ENCODE data around the gene PDE1C.
"Not testable (repeated sequence)": the region's sequence is repeated elsewhere in the genome, so short reads cannot be mapped to it uniquely, and the experiment has no call there.

The PDE1C gene

DNA sequence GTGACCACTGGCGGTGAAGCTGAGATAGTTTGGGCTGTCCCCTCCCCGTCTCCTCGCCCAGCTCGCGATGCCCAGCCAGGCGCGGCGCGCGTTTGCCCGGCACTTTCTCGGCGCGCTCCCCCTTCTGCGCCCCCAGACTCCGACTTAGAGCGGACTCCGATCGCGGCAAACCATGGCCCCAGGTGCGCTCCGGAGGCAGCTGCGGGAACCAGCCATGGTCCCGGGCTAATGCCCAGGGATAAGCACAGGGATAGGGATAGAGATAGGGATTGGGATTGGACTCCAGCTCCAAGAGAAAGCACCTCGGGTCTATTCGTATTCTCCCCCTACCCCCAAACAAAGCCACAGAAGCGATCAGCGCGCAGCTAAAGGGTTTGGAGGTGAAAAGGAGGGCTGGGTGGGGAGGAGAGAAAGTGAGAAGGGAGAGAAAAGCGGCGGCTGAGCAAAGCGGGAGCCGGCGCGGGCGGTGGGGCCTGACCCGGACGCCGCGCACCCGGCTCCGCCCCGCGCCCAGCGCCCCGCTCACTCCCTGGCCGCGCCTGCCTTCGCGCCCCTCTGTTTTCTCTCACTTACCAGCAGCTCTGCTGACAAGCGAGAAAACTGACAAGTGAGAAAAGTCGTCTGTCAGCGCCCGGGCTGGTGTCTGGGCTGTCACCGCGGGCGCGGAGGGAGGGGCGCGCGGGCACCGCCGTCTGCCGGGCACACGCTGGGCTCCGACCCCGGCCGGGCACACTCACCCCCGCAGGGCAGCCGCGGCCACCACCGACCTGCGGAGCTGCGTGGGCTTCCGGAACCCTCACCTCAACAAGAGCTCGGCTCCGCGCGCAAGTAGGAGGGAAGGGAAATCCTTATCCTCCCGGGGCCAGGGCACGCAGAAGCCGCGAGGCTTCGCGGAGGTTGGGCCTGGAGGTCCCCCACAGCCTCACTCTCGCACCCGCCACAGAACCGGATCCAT is at the start of gene PDE1C:
Gene PDE1C, minus strand, starts transcription at position 2 of the 955 bp plus-strand sequence.
- FAIRE-seq, result no peak
- DNase-seq (ENCODE audit: insufficient read length, low spot score), result no peak

DNA sequence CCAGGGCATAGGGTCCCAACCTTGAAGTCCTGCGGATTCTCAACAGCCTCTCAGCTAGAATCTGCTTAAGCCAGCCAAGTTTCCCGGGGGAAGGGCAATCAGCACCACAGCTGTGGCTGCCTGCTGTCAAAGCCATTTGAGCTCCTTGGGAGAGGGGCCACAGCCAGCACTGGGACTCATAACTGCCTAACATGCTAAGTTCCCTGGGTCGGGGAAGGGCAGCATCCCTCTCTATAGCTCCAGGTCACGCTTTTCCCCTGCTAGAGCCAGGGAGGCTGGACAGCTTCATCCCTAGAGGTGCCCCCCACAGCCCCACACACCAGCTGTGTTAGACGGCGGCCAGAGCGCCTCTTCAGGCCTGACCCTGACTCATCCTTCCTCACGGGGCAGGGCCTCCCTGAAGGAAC is 49.6 kb upstream of the PDE1C start:
- FAIRE-seq, result no peak
- no peak for DNase-seq (ENCODE audit: insufficient read length, low spot score)

DNA sequence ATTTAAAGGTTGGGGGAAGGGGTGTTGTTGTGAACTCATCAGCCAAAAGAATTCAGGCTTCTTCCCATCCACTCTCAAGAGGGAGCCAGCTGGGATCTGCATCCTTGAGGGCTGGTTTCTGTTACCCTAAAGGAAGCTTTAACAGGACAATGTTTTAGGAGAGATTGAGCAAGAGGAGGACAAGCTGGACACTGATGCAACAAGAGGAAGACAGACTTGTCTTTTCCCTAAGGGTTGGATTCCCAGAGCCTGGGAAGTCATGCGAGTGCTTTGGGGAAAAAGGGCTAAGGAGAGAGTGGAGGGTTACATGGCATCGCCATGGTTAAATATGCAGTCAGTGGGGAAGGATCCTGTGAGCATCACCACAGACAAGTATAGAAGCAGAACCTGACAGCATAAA is 47.6 kb upstream of the PDE1C start:
- DNase-seq (ENCODE audit: insufficient read length, low spot score) (no peak), FAIRE-seq (no peak)

DNA sequence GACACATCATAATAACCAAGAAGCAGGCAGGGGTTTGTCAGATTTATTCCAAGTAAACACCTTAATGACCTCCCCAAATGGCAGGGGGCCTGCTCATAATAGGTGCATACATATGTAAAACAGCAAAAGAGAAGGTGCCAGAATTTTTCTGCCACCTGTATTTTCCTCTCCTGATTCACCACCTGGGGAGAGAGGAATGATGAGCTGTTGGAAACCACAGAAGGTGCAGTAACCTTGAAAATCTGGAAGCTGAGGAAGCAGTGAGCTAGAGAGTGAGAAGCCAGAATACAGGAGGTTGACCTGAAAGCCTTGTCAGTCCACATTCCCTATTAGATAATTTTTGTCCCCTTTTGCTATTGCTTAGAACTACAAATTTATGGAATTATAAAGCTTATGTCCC is 46.2 kb upstream of the PDE1C start:
- DNase-seq (ENCODE audit: insufficient read length, low spot score), result no peak
- no peak for FAIRE-seq

DNA sequence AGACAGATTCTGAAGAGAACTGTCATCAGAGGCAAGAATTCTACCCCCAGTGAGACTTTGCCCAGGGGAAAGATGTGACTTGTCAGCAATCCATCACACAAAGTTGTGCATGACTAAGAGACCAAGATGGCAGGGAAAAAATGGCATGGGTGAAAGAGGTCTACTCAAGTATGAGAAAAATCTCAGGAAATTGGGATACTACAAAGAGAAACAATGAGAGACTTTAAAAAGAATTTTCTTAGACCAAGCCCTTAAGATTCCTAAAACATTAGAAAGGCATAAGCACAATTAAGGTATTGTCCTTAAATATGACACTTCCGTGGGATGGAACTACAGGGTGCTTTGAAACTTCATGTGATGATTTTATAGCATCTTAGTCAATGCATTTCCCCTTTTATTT is 45.6 kb upstream of the PDE1C start:
- DNase-seq (ENCODE audit: insufficient read length, low spot score), result no peak
- no peak for FAIRE-seq

DNA sequence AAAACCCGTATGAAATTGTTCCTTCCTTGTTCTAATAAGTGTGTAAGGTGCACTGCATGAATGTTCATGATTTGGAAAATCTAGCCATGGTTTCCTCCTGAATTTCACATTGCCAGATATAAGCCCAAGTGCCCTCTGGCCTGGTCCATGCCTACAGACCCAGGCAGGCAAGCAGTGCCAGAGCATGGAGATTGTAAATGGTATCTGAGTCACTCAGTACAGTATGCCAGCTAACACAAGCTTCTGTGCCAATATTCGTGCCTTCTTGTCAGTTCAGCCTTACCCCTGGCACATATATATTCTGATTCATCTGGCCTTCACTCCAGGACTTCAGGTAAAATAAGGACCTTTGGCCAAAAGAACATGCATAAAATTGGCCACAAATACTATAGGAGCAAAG is 38.4 kb upstream of the PDE1C start:
- FAIRE-seq, result no peak
- DNase-seq (ENCODE audit: insufficient read length, low spot score), result no peak

DNA sequence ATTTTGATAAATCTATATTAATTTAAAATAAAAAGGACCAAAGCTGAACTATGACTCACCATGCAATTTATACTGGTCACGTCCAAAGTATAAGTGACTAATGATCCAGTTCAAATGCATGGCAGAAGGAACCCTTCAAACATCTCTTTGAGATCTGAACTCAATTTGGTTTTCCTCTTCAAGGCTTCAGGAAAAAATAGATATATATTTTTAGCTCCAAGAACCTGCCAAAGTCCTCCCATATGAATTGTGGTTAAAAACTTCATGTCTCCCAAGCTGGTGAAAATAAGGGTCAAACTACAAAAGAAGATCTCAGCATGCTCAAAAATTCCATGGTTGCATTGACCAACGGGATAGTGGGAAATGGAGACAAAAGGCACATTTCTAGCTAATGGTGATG is 34.6 kb upstream of the PDE1C start:
- FAIRE-seq (no peak), DNase-seq (ENCODE audit: insufficient read length, low spot score) (no peak)

DNA sequence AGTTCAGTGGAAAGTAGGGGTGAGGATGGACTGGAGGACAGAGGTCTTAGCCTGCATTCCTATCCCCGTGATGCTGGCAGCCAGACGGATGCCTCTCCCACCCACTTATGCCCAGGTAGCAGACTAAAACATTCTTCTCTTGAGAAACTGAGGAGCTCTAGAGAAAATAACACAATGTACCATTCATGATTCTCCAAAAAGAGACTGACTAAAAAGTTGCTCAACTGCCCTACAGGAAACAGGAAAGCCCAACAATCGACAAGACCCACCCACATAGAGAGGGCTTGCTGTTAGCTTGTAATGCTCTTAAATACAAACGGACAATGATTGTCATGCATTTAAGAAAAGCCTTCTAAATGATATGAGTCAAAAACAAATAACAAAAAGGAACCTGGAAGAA is 33.2 kb upstream of the PDE1C start:
- DNase-seq (ENCODE audit: insufficient read length, low spot score) (no peak), FAIRE-seq (no peak)

DNA sequence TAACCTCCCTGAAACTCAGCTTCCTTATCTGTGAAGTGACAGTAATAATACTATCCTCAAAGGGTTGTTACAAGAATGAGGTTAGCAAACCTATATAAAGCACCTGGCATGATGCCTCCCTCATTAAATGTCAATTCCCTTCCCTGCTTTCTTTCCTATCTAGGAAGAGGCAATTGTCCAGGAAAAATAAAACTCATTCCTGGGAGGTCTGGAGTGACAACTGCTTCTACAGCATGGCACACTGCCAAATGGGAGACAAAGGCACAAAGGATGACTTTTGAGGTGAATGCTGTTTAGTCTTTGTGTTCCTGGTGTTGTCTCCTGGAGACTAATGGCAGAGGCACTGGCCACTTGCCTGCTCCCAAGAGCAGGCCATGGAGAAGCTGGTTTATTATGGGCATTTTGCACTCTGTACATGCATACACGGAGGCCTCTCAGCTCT is 32.2 kb upstream of the PDE1C start:
- FAIRE-seq, result no peak
- no peak for DNase-seq (ENCODE audit: insufficient read length, low spot score)

DNA sequence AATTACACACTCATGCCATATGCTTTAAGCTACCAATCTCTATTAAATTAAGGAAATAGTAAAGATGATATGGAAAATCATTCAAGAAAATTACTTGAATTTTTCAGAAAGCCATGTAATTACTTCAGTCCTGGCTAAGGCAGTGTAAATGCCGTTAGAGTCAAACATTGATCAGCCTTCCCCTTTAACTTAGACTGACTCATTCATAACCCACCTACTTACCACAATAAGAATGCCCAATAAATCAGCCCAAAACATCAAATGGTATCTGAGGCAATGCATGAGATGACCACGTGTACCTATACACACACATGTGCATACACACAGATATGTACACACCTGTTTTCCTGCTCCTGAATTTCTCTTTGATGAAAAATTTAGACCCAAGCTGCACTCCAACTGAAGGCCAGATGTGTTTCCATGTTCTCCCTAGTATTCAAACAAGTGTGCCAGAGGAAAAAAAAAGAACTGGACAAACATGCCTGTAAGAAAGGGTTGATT is 30.2 kb upstream of the PDE1C start:
- DNase-seq (ENCODE audit: insufficient read length, low spot score), result no peak
- no peak for FAIRE-seq

DNA sequence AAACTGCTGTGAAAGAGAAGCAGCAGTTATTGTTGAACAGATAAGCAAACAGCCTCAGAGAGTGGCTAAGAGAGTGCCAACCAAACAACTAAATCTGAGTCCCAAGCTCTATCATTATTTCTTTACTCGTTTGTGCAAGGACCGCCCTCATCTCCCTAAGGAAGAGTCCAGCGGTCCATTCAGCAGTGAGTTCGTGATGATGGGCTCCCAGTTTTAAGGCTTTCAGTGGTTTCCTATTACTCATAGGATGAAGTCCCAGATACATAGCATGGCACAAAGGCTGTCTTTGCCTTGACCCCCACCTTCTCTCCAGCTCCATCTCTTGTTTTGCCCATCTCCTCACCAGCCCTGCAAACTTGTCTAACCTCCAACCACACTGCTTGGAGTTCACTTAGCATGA is 24.3 kb upstream of the PDE1C start:
- FAIRE-seq, result no peak
- DNase-seq (ENCODE audit: insufficient read length, low spot score), result no peak

DNA sequence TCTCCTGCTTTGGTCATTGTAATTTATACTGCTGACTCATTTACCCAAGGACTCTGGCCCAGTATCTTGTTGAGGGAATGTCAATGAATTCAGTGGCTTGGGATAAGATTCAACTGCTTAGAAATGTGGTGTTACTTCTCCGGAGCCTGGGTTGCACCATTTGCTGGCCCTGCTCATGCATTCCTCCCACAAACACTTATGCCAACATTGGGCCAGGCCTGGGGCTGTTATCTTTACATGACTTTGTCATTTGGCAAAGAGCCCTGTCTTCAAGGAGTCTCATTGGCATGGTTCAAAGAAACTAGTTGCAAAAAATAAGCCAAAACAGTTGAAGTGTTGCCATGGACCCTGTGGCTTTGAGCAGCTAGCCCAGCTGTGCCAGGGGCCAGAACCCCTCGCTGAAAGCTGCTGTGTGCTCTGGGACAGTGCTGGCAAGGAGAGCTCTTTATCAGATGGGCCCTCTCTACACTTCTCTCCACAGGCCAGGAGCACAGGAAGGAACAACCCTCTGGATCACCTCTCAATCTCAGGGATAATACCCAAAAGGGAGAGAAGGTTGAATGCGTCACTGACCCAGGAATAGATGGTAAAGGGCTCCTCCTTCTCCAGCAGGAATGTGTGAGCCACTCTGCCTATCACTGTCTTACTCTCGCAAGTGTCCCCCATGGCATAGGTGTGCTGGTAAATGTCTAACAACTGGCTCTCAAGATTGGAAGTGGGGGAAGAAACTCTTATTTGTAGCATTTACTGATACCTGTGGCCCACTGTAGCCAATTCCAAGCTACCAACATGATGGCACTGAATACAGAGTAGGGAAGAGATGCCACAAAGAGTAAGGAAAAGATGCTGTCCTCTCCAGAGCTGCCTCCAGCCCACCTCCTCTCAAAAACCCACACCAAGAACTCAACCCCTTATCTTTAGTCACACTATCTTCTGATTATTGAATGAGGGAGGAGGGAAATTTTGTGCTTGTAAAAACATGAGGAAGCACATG is 23.5 kb upstream of the PDE1C start:
- no peak for FAIRE-seq
- DNase-seq (ENCODE audit: insufficient read length, low spot score), result no peak

DNA sequence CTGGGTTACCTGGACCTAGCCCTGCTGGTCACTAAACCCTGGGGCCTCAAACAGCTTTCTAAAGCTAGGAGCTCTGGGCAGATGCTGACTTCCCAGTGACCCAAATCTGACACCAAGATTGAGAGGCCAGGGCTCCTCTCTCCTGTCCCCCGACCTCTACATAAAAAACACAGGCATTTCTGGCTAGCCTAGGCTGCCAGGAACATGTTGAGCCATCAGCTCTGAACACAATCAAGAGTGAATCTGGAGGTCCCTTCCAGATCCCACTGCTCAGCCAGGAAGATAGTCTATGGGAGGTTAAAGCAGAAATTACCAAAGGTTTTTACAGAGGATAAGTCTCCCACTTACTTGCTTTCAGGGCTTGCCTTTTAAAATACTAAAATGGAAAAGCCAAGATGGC is 22.1 kb upstream of the PDE1C start:
- FAIRE-seq (no peak), DNase-seq (ENCODE audit: insufficient read length, low spot score) (no peak)

DNA sequence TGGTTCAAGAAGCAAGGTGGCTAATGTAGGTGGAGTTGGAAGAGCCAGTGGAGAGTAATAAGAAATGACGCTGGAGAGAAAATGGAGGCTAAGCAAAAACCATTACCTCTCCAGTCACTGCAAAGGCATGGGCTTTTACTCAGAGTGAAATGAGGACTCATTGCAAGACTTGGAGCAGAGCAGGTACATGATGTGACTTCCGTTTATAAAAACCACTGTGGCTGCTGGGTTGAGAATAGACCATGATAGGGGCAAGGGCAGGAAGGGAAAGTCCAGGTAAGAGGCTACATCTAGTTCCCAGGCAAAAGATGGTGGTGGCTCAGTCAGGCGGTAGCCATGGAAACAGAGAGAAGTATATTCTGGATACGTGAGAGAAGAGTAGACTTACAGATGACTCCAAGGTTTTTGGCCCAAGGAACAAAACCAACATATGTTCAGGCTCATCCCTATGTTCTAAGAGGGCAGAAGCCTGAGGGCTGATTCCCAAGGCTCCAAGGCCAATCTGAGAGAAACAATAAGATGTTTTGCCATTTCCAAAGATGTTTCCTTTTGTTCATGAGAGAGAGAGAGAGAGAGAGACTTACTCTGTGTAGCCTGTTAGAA is 21.5 kb upstream of the PDE1C start:
- FAIRE-seq (no peak), DNase-seq (ENCODE audit: insufficient read length, low spot score) (no peak)

DNA sequence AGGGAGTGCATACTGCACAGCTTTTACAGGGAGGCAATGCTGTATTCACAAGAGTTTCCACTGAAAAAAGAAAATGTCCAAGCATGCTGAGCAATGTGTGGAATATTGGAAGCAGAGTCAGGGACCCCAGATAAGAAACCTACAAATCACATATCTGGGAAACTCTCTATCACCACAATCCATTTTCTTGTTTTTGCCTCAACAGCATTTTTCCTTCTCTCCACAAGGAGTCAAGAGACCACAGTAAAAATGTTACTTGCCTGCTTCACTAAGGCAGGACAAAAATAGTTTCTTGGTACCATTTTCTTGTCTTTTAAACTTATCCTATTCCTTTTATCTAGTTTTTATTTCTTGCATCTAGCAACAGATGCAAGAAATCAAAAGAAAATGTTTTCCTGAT is 19.5 kb upstream of the PDE1C start:
- no peak for FAIRE-seq
- DNase-seq (ENCODE audit: insufficient read length, low spot score), result no peak

DNA sequence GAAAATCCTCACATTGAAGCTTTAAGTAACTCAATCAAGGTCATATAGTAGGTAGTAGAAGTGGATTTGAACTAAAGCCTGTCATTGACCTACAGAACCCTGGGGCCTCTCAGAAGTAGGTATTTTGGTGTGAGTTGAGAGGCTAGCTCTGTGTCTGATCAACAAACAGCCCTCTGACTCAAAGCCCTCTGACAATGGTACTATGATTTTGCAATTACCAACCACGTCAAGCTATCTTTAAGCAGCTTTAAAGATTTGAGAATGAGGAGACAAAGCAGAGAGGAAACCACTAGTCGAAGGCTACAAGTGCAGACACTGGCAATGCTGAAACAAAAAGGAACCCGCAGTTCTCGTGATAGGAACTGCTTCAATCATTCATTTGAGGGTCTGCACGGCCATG is 19.0 kb upstream of the PDE1C start:
- no peak for FAIRE-seq
- no peak for DNase-seq (ENCODE audit: insufficient read length, low spot score)

DNA sequence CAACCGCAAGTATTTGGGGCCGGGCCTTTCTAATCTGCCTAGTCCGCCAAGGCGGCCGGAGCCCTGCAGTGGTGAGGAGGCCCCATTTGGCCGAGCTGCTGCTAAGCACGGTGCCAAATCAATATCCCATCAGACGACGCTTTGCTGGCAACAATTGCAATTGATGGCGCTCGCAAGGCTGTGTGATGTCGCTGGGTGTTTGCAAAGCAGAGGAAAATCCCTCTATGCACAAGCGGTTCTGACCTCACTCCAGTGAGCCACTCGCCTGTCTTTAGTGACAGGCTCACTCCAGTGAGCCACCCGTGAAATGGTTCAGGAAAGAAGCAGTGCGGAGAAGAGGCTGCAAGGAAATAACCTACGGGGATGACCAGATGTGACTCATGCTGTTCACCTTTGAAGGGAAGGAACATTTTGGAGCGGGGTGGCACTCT is 18.3 kb upstream of the PDE1C start:
- no peak for FAIRE-seq
- no peak for DNase-seq (ENCODE audit: insufficient read length, low spot score)

DNA sequence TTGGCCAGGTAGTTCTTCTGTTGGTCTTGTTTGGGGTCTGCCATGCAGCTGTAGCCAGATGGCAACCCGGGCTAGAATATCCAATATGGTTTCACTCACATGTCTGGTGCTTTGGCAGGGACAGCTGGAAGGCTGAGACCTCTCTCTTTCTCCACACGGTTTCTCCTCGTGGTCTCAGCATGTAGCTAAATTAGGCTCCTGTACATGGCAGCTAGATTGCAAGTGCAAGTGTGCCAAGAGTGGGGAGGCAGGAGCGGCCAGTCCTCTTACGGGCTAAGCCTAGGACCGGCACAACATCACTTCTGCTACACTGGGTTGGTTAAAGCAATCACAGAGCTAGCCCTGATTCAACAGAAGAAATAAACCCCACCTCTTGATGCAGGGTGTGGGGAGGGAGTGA is 9.3 kb upstream of the PDE1C start:
- DNase-seq (ENCODE audit: insufficient read length, low spot score) (no peak), FAIRE-seq (no peak)

DNA sequence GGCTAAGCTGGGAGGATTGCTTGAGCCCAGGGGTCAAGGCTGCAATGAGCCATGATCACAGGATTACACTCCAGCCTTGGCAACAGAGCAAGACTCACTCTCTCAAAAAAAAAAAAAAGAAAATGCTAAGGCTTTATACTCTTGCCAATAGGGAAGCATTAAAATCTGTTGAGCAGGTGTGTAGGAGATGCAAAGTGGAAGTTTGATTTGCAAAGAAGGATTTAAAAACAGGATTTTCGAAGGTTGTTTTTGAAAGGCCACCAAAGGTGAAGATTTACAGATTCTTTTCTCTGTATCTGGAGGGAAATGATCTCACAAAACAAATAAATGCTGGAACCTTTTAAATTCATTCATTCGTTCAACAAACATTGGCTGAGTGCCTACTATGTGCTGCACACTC is 8.6 kb upstream of the PDE1C start:
- no peak for DNase-seq (ENCODE audit: insufficient read length, low spot score)
- no peak for FAIRE-seq

DNA sequence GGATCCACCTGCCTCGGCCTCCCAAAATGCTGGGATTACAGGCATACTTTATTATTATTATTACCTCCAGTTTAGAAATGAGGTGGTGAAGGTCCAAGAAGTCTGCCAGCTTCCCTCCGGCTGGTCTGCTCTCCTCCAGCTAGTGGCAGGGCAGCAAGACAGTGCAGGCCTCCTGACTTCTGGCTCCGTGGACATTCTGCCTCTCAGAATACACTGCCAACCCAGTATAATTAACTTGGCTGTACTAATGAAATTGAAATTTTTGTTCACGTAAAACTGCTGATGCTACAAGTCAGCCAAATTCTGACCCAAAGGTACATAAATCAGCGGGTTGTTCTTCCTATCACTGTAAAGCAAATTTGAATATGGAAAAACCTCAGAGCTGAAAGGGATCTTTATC is 7.6 kb upstream of the PDE1C start:
- DNase-seq (ENCODE audit: insufficient read length, low spot score) (no peak), FAIRE-seq (no peak)

DNA sequence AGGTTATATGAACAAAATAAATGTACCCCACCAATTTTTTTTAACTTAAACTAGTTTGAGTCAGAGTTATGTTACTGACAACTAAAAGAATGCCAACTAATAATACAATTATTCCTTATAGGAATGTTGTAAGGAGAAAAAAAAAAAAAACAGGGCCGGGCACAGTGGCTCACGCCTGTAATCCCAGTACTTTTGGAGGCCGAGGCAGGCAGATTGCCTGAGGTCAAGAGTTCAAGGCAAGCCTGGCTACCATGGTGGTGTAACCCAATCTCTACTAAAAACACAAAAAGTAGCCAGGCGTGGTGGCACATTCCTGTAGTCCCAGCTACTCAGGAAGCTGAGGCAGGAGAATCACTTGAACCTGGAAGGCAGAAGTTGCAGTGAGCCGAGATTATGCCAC is 6.6 kb upstream of the PDE1C start:
- DNase-seq (ENCODE audit: insufficient read length, low spot score); FAIRE-seq: not testable (repeated sequence)

All from GM19239 (cell line).